Measurements from ENCODE around the gene HELZ2. TPM values are rescaled to one million over a fixed set of nuclear protein-coding genes. Genes with fewer than 3 reads are reported as not detected.
A peak's percentile ranks its signal among the peaks of the same experiment; 100 is the strongest.

HELZ2 gene
- total RNA-seq, 1 donor from 2014 or later: 31.4 TPM

DNA sequence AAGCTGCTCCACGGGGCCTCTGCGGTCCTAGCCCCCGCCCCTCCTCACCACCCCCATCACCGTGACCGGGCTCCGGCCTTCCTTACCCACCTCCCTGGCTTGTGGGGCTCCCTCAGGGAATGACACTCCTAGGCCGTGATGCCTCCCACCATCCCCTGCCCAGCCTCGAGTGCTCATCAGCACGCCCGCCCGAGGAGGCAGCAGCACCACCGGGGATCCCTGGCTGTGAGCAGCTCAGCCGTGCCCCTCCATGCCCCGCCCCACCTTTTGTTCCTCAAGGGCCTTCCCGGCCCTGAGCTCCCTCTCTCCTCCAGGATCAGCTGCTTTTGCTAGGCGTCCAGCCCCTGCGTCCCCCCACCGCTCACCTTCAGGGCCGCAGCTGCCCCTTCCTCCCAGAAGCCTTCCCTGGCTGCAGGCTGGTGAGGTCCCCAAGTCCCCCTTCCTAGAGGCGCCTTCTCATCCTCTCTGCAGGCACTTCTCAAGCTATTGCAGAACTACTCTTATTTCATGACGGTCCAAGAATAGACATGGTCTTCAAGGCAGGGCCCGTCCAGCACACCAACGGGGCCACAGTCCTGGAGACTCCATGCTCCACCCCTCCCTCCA, 17.1 kb downstream of the HELZ2 start:
- DNase-seq (ENCODE audit: extremely low spot score in 2 of 2): no peak
- TF ChIP-seq POLR2A (IDR thresholded peaks at IDR 0.05) (no peak), CTCF (IDR thresholded peaks at IDR 0.05) (no peak), POLR2AphosphoS5 (IDR thresholded peaks at IDR 0.05; ENCODE audit: insufficient read depth in 1 of 2, low read depth in 1 of 2) (no peak)
- intact Hi-C loops (cut with DNase I): loop anchor here (5.0 kb wide), 1 partner anchor 1450 kb away; no protein-coding TSS in a partner anchor

GRCh38 chr20:63555661-63556381, 18.2 kb downstream of the HELZ2 start:
- H3K27ac ChIP-seq: no peak overlapping the region
- peaks cover 0 to 12% of the 10 kb centered on the region in 2 donors for H3K36me3 ChIP-seq
- intact Hi-C loops (cut with DNase I): loop anchor here (5.0 kb wide), 1 partner anchor 1449 kb away; no protein-coding TSS in a partner anchor
- no peaks in the 10 kb centered on the region for H3K27me3 ChIP-seq
- H3K4me1 ChIP-seq: peaks cover 24% of the 10 kb centered on the region
- DNase-seq (ENCODE audit: extremely low spot score in 2 of 2): no peak
- no peaks in the 10 kb centered on the region for H3K9me3 ChIP-seq
- TF ChIP-seq POLR2A (IDR thresholded peaks at IDR 0.05) (no peak), POLR2AphosphoS5 (IDR thresholded peaks at IDR 0.05; ENCODE audit: insufficient read depth in 1 of 2, low read depth in 1 of 2) (no peak), CTCF (IDR thresholded peaks at IDR 0.05) (no peak)
- H3K4me3 ChIP-seq: no peak overlapping the region

More for the DNA sequence above, 17.1 kb downstream of the HELZ2 start:
- H3K27me3 ChIP-seq: no peaks in the 10 kb centered on the region
- no peak overlapping the region for H3K4me3 ChIP-seq
- H3K9me3 ChIP-seq: no peaks in the 10 kb centered on the region
- H3K36me3 ChIP-seq: peaks cover 0 to 23% of the 10 kb centered on the region in 2 donors
- no peak overlapping the region for H3K27ac ChIP-seq
- H3K4me1 ChIP-seq: peaks cover 24% of the 10 kb centered on the region

DNA sequence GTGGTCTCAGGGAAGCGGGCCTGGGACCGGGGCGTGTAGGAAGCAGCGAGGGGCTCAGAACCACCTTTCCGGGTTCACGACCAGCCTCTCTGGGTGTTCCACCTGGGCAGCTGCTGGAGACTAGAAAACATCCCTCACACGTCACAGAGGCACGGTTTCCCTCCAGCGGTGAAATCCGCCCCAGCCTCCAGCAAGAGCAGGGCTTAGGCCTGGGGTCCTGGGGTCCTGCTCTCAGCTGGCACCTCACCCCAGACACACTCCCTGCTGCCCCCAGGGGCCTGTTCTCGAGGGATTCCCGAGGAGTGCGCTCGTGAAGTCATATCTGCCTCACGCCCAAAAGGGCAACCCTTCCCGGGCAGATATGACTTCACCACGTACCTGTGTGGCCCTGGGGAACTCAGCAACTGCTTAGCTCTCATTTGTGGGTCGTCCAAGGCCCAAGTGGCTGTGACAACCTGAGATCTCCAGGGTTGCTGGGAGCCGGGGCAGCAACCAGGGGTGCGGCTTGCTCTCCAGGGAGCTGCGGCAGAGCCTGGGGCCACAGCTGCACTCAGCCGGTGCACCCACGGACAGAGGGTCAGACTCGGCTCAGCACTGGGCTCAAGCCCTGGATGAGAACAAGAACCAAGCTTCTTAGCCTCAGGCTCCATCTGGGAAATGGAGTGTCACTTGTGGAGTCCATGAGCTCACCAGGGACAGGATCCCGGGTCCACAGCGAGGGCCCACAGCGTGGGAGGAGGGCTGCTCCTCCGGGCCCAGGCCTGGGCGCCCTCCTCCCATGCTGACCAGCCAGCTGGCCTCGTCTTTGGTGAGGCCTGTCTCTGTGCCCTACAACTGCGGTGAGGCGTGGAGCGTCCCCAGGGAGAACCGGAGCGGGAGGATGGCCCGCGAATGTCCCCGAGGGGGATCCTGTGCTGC, 19.4 kb downstream of the HELZ2 start:
- DNase-seq (ENCODE audit: extremely low spot score in 2 of 2): no peak
- Histone ChIP-seq H3K36me3 (no peaks in the 10 kb centered on the region), H3K4me3 (peak overlapping the region; percentile 61 to 63), H3K4me1 (peaks cover 24% of the 10 kb centered on the region), H3K9me3 (no peaks in the 10 kb centered on the region), H3K27ac (no peak overlapping the region), H3K27me3 (peaks cover 5% of the 10 kb centered on the region)
- intact Hi-C loops (cut with DNase I): loop anchor here (5.0 kb wide), 1 partner anchor 1447 kb away; no protein-coding TSS in a partner anchor
- TF ChIP-seq POLR2A (IDR thresholded peaks at IDR 0.05) (no peak), CTCF (IDR thresholded peaks at IDR 0.05) (no peak), POLR2AphosphoS5 (IDR thresholded peaks at IDR 0.05; ENCODE audit: insufficient read depth in 1 of 2, low read depth in 1 of 2) (no peak)

- peaks cover 5% of the 10 kb centered on the region for H3K27me3 ChIP-seq
- no peaks in the 10 kb centered on the region for H3K36me3 ChIP-seq
- H3K9me3 ChIP-seq: no peaks in the 10 kb centered on the region
- peaks cover 24% of the 10 kb centered on the region for H3K4me1 ChIP-seq
- peak within 1 kb of the TSS; percentile 61 to 63 for H3K4me3 ChIP-seq
- intact Hi-C loops (cut with DNase I): no loop called here
- peak within 1 kb of the TSS; percentile 30 for H3K27ac ChIP-seq
- no peak for DNase-seq (ENCODE audit: extremely low spot score in 2 of 2)
- no peak for TF ChIP-seq POLR2A (IDR thresholded peaks at IDR 0.05)
- TF ChIP-seq POLR2AphosphoS5 (IDR thresholded peaks at IDR 0.05; ENCODE audit: insufficient read depth in 1 of 2, low read depth in 1 of 2): peak in 1 of 2 donors; percentile 27
These were observed 20.1 kb downstream of the HELZ2 start, which contains the start of gene FNDC11 for GRCh38 chr20:63553933-63554290. TSS of gene FNDC11 (plus strand) at chr20:63554159. CDS start at chr20:63555664, 1,505 bp downstream.

Measured in vagina (tissue), 2 donors.